Esophagus muscularis mucosa (tissue), 4 donors: ENCODE measurements around the gene KPNA1. TPM values are rescaled to one million over a fixed set of nuclear protein-coding genes. Genes with fewer than 3 reads are reported as not detected.

Source experiments
- DNase-seq: peaks from one replicate; pipeline ENCODE4 v3.0.0-alpha.2; 2017; ENCODE audit errors: extremely low spot score
- H3K27ac ChIP-seq, 4 donors: fragments of 200-600 bp; sonication (generic); replicated peaks in 1 of 4; 1 replicate in 3 of 4; 2 replicates in 1 of 4; pipeline ENCODE4 v1.5.1; 2016 to 2019; ENCODE audit warnings: mild to moderate bottlenecking in 1 of 4
- H3K27me3 ChIP-seq, 4 donors: fragments of 200-600 bp; sonication (generic); one replicate each; pipeline versions ENCODE4 v1.5.1 to v1.6.0; 2016 to 2019
- H3K36me3 ChIP-seq, 4 donors: fragments of 200-600 bp; sonication (generic); one replicate each; pipeline ENCODE4 v1.5.1; 2016 to 2019
- H3K4me1 ChIP-seq, 4 donors: fragments of 200-600 bp; sonication (generic); one replicate each; pipeline ENCODE4 v1.5.1; 2016 to 2019
- H3K4me3 ChIP-seq, 4 donors: fragments of 200-600 bp; sonication (generic); 1 replicate in 2 of 4; 2 replicates in 2 of 4; pipeline ENCODE4 v1.5.1; 2016 to 2019; ENCODE audit warnings: mild to moderate bottlenecking in 4 of 4, moderate library complexity in 1 of 4
- H3K9me3 ChIP-seq, 4 donors: fragments of 200-600 bp; sonication (generic); 1 replicate in 3 of 4; 2 replicates in 1 of 4; pipeline ENCODE4 v1.5.1; 2016 to 2019
- CTCF ChIP-seq, 3 experiments: fragments of 200-600 bp in 2 of 3; fragments of 450-650 bp in 1 of 3; sonication (generic) in 2 of 3; IDR thresholded peaks; one replicate each; pipeline ENCODE4 v1.5.1; 2017 to 2019; ENCODE audit warnings: antibody characterized with exemption in 3 of 3, mild to moderate bottlenecking in 2 of 3, moderate library complexity in 1 of 3
- EP300 ChIP-seq: sonication (generic); formaldehyde crosslinking; IDR thresholded peaks from one replicate; pipeline ENCODE4 v1.6.1; 2017; ENCODE audit warnings: antibody characterized with exemption
- POLR2A ChIP-seq: fragments of 450-650 bp; IDR thresholded peaks from one replicate; pipeline ENCODE4 v1.6.1; 2017; ENCODE audit warnings: antibody characterized with exemption, moderate library complexity, mild to moderate bottlenecking, low read depth
- POLR2AphosphoS5 ChIP-seq, 2 donors: sonication (generic); formaldehyde crosslinking; IDR thresholded peaks; one replicate each; pipeline ENCODE4 v1.6.1; 2017; ENCODE audit warnings: antibody characterized with exemption in 2 of 2
- WGBS: methylation state at CpG from one replicate; pipeline ENCODE4 v1.1.5; 2018; 5-methylcytosine and 5-hydroxymethylcytosine counted together
- intact Hi-C: fragments of 100-400 bp; cut with DNase I; formaldehyde crosslinking; loops from one replicate; pipeline ENCODE4 v1.15.1; 2023
- total RNA-seq, 4 donors: library from RNA; depleted of rRNA; stranded (reverse); fragments of >200 nt; gene quantifications; one replicate each; pipeline versions ENCODE4 v1.1.0 to v1.2.1, GENCODE V29; 2016

The KPNA1 gene
- total RNA-seq, 4 donors from 2014 or later: 28.2 to 47.4 (median 45.3) TPM

- DNase-seq: no peak
- Histone ChIP-seq H3K9me3 (no peaks in the 10 kb centered on the region), H3K27ac (no peak overlapping the region), H3K36me3 (peaks cover 41 to 85% (median 74%) of the 10 kb centered on the region in 4 donors), H3K4me3 (no peak overlapping the region), H3K4me1 (peaks cover 0 to 6% (median 2%) of the 10 kb centered on the region in 4 donors), H3K27me3 (no peaks in the 10 kb centered on the region)
- WGBS: 82% methylated on average over 6 of the region's 6 CpGs
- intact Hi-C loops: no loop called here
- no peak for TF ChIP-seq POLR2A
- no peak for TF ChIP-seq POLR2AphosphoS5 (IDR thresholded peaks at IDR 0.05)
- no peak for TF ChIP-seq CTCF (IDR thresholded peaks at IDR 0.05)
- TF ChIP-seq EP300: no peak
These were observed 40.7 kb upstream of the KPNA1 start for GRCh38 chr3:122555275-122556071.

- WGBS: 72% methylated on average over 3 of the region's 3 CpGs
- H3K4me3 ChIP-seq: no peak overlapping the region
- intact Hi-C loops: no loop called here
- no peaks in the 10 kb centered on the region for H3K9me3 ChIP-seq
- no peaks in the 10 kb centered on the region for H3K27me3 ChIP-seq
- H3K4me1 ChIP-seq: peaks cover 0 to 16% (median 14%) of the 10 kb centered on the region in 4 donors
- DNase-seq: no peak
- no peak overlapping the region for H3K27ac ChIP-seq
- TF ChIP-seq EP300: no peak
- no peak for TF ChIP-seq POLR2A
- TF ChIP-seq POLR2AphosphoS5 (IDR thresholded peaks at IDR 0.05): no peak
- no peak for TF ChIP-seq CTCF (IDR thresholded peaks at IDR 0.05)
- H3K36me3 ChIP-seq: peaks cover 43 to 93% (median 78%) of the 10 kb centered on the region in 4 donors
These were observed 38.4 kb upstream of the KPNA1 start for GRCh38 chr3:122553171-122553570.

- peaks cover 32 to 90% (median 71%) of the 10 kb centered on the region in 4 donors for H3K36me3 ChIP-seq
- no peak for DNase-seq
- peak overlapping the region in 2 of 4 donors; percentile 8 to 31 for H3K27ac ChIP-seq
- no peak for TF ChIP-seq EP300
- no peak for TF ChIP-seq POLR2AphosphoS5 (IDR thresholded peaks at IDR 0.05)
- no peak for TF ChIP-seq POLR2A
- no peak for TF ChIP-seq CTCF (IDR thresholded peaks at IDR 0.05)
- peaks cover 0 to 19% (median 14%) of the 10 kb centered on the region in 4 donors for H3K4me1 ChIP-seq
- 57% methylated on average over 1 of the region's 1 CpG for WGBS
- intact Hi-C loops: no loop called here
- H3K4me3 ChIP-seq: no peak overlapping the region
- no peaks in the 10 kb centered on the region for H3K9me3 ChIP-seq
- no peaks in the 10 kb centered on the region for H3K27me3 ChIP-seq
These were observed 33.9 kb upstream of the KPNA1 start for GRCh38 chr3:122548619-122549018.

- H3K27ac ChIP-seq: peak overlapping the region in 1 of 4 donors; percentile 8
- no peaks in the 10 kb centered on the region for H3K9me3 ChIP-seq
- no peak overlapping the region for H3K4me3 ChIP-seq
- H3K36me3 ChIP-seq: peaks cover 30 to 92% (median 71%) of the 10 kb centered on the region in 4 donors
- WGBS: 54% methylated on average over 3 of the region's 3 CpGs
- H3K27me3 ChIP-seq: no peaks in the 10 kb centered on the region
- DNase-seq: no peak
- H3K4me1 ChIP-seq: peaks cover 0 to 19% (median 14%) of the 10 kb centered on the region in 4 donors
- intact Hi-C loops: no loop called here
- TF ChIP-seq EP300 (no peak), POLR2AphosphoS5 (IDR thresholded peaks at IDR 0.05) (no peak), POLR2A (no peak), CTCF (IDR thresholded peaks at IDR 0.05) (no peak)
These were observed 33.3 kb upstream of the KPNA1 start for GRCh38 chr3:122548076-122548475.
